GM18861 (cell line): ENCODE measurements around the gene ATXN1.

Source experiments
- ATAC-seq: cut with Tn5 transposase; IDR thresholded peaks from one replicate; pipeline ENCODE4 v1.9.1; 2021; ENCODE audit not compliant: unreplicated experiment

ATXN1 gene

DNA sequence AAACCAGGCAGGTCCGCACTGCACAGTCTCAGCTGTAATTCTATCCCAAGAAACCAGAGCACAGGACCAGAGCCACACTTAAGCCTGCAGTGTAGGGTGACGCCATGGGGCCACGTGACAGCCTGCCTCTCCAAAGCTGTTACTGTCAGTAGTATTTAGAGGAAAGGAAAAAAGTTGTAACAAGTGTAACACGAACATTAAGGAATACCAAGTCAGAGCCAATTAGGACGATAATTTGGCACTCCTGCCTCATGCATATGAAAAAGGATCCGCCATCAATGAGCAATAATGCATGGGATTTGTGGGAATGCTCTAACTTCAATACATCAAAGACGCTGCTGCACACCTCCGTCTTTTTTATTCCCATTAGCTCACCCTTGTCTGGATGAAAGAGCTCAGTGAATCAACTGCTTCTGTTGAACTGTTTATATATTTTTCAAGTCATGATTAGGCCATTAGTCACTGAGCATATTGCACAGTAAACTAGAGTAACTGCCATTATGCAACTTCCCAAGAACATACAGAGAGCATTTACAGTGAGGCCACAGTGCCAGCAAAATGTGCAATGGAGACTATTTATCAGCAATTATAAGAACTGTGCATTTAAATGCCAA is 79.9 kb downstream of the ATXN1 start:
- no peak for ATAC-seq

DNA sequence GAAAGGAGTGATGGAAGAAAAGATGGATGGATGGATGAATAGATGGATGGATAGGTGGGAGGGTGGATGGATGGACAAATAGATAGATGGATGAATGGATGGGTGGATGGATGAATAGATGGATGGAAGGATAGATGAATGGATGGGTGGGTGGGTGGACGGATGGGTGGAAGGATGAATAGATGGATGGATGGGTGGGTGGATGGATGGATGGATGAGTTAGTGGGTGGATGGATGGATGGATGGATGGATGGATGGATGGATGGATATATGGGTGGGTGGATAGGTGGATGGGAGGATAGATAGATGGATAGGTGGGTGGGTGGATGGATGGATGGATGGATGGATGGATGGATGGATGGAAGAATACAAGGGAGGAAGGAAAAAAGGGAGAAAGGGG is 82.2 kb downstream of the ATXN1 start:
- no peak for ATAC-seq

DNA sequence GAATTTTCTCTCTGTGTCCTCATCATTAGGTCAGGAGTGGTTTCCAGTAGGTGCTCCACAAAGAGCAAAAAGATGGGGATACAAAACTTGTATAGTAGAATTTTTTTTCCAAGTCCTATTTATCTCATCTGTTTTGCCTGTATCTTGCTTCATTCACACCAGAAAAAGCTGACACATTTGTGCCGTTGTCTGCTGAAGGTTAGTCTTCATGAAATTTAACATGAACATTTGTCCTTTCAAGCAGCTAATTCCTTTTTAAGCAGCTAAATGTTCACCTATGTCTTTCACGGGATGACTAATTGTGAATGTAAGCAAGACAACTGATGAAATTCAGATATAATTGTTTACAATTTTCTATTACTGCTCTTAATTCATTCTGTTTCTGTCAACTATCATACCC is 83.8 kb downstream of the ATXN1 start:
- ATAC-seq: no peak

DNA sequence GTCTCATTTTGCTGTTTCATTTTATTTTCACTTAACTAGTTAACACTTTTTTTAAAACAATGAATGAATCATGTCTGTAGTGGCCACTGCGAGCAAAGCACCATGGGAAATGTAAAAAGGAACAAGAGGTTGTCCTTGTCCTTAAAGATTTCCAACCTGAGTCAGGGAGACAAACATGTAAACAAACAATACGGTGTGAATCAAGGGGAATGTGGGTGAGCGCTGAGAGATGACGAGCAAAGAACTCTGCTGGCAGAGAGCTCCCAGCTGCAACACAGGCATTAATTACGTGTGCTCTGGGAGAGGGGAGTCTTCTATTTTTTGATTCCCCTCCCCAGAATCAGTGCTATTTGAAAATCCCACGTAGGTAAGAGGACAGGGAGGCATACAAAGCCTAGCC is 84.3 kb downstream of the ATXN1 start:
- no peak for ATAC-seq

DNA sequence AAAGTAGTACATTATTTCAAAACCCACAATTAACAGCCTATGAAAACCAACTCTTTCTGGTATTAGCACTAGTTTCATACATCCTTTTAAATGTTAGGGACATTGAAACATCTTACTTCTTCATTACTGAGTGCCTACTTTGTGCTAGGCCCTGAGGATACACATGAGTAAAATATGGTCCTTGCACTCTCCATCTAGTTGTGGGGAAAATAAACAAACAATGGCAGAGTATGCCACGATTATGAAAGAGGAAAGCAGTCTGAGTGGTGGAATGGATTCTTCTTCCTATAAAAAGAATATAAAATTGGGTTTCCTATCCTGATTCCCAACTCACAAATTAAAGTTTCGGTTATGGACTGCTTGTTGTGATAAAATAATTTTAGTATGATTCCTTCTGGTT is 84.9 kb downstream of the ATXN1 start:
- no peak for ATAC-seq

DNA sequence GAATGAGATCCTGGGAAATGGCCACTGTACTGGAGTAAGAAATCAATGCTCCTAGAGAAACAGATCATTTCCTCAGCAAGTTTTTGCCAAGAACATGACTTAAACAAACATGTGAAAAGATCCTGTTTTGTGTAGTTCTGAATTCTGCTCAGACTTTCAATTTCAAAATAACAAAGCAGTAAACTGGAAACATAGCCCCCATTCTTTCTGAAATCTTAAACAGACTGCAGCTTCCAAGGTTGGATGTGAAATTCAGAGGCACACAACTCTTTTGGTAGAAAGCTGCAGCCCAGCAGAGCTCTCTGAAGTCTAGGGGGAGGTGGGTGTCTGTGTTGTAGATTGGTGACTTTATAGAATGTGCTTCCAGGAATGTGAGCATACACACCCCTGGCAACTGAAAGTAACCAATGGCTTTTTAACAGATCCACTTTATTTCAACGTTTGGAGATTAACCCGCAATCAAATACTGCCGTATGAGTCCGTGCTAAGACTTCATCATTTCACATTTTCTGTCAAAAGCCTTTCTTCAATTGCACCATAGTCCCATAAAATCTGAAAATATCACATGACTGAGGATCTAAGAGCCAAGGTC is 86.4 kb downstream of the ATXN1 start:
- ATAC-seq: no peak

DNA sequence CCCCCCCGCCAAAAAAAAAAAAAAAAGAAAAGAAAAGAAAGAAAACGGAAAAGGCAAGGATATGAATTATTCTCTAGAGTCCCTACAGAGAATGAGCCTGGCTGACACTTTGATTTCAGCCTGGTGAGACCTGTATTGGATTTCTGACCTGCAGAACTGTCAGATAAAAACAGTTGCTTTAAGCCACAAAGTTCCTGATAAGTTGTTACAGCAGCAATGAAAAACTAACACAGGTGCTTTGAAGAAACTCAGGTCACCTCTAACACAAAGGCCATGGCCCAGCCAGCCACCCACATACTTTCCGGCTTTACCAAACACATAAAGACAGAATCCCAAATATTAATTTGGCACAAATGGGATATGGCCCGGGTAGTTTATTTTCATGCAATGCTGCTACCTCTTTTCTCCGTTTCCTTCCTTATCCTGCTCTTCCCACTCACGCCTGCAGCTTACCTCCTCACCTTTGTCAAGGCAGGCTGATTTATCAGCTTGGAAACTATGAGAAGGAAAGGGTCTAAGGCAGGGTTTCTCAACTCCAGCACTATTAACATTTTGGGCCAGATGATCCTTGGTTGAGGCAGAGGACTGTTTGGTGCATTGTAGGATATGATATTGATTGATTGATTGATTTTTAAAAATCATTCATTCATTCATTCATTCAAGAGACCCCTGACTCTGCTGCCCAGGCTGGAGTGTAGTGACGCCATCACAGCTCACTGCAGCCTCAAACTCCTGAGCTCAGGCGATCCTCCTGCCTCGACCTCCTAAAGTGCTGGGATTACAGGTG is 88.1 kb downstream of the ATXN1 start:
- no peak for ATAC-seq

DNA sequence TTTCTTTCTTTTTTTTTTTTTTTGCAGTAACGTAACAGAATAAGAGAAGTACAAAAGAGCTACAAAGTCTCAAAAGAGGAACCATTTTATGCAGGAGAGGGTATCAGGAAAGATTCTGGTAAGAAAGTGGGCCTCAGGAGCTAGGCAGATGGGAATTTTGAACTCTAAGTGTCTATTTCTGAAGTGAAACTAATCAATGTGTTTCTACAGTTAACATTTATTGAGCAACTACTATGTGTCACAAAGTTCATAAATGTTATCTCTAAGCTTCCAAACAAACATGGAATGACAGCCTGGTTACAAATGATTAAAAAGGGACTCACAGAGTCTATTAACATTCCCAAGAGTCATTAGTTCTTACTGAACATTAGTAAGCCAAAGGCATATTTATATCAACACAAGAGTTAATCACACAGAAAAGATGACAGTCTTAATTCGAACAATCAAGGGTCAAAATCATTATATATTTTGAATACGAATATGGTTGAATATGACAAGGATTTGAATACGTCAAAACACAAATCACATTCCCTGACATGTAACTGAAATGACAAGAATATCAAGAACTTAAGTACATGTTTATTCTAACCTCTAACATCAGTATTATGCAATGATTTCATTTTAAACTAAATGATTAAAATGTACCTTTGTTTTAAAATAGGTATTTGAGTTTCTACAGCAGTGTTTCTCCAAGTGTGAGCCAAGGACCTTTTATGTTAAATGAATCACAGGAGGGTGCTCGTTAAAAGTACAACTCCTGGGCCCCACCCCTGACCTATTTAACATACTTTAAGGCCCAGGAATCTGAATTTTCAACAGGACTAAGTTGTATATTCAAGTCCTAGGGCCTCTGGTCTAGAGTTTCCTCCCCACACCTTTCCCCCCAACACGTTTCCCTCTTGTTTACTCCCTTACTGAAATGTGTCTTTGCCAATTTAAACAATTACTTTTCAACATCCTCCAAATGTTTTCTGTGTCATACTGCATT is 89.7 kb downstream of the ATXN1 start:
- ATAC-seq: no peak

DNA sequence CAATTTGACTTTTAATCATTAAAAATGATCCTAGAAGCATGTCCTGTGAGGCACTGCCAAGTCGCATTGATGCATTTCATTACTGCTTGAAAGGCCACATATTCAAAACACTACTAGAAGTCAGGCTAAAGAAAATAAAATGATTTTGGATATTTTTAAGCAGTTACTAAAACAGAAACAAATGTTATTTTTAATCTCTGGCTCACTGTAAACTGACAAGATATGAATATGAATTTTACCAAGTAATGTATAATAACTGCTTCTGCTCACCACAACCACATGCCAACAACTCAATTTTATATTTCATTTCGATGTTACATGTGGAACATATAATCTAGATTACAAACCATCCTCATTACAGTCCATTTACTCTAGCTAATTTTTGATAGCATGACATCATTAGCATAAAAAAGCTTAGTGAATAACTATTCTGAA is 90.6 kb downstream of the ATXN1 start:
- peak; percentile 52 for ATAC-seq

DNA sequence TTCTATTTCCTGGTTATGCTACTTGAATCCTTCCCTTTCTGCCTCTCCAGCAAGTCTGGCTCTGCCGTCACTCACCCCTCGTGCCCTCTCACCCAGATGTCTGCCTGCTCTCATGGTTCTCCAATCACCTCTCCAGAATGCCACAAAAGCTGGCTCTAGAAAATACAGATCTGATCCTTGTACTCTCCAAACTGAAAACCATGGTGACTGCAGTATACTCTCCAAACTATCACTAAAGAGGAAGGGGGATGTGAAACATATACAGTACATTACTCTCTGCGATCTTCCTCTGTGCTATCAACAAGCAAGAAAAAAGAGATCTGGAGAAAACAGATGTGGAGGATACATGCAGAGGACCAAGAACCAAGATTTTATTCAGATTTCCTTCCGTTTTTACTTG is 91.1 kb downstream of the ATXN1 start:
- ATAC-seq: peak; percentile 44

DNA sequence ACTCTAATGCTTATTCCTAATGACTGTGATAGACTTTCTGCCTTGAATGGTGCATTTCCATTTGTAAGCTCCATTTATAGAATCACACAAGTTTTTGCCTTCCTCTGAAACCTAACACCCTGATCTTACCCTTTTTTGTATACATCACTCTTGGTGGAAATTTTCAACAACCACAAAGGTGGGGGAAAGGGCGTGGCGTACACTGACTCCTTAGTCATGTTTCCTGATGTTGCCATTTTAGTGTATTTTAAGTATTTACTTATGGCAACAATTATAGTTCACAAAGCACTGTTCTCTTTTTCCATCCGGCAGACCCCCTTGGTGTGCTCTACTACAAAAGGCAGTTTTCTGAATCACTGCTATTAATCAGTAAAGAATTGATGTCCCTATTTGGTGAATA is 92.0 kb downstream of the ATXN1 start:
- no peak for ATAC-seq

DNA sequence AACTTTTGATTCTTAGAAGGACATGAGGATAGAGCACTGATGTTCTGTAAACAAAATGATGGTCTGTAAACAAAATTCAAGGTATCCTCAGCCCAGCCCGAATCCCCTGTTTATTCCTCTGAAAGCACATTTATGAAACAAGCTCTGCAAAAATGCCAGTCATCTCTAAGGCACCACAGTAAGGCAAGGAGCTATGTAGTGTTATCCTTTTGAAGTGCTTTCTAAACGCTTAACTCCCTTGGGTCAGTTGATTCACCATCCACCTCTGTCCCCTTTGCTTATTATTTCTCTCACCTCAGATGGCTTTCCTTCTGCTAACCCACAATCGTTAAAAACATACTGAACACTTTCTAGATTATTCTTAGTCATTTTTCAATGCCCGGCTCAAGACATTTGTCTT is 93.8 kb downstream of the ATXN1 start:
- no peak for ATAC-seq

DNA sequence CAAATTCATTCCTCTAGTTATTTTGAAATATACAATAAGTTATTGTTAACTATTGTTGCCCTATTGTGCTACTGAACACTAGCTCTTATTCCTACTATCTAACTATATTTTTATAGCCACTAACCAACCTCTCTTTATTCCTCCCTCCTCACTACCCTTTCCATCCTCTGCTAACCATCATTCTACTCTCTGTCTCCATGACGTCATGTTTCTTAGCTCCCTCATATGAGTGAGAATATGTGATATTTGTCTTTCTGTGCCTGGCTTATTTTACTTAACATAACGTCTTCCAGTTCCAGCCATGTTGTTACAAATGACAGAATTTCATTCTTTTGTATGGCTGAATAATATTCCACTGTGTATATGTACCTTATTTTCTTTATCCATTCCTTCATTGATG is 95.3 kb downstream of the ATXN1 start:
- ATAC-seq: no peak

DNA sequence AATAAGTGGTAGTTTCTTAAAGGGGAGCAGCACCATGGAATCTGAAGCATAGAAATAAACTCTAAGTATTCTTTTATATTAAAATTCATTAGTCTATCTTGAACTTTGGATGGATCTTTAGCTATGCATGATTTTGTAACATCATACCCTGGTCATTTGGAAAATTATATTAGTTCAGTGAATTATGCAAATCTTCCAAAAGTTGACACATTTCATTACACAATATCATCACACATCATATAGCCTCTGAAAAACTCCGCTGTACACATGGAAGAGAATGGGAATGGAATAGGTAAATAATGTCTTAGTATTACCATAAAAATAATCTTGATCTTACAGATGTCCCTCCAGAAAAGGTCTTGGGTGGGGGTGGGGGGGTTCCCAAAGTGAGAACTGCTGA is 96.1 kb downstream of the ATXN1 start:
- no peak for ATAC-seq

DNA sequence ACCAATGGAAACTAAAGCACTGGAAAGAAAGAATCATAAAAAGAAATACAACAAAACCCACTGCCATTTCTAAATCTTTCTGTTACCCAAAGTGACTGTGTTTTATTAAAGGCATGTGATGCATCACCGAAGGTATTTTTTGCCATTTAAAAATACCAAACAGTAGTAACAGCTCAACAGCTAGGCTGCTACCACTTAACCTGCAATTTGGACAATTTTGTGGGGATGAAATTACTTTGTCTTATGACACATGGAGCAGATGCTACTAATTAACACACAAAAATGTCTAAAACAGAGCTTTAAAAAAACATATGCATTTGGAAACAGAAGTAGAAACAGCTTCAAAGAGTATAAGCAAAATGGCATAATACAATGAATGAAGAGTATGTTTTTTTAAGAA is 97.4 kb downstream of the ATXN1 start:
- ATAC-seq: no peak

DNA sequence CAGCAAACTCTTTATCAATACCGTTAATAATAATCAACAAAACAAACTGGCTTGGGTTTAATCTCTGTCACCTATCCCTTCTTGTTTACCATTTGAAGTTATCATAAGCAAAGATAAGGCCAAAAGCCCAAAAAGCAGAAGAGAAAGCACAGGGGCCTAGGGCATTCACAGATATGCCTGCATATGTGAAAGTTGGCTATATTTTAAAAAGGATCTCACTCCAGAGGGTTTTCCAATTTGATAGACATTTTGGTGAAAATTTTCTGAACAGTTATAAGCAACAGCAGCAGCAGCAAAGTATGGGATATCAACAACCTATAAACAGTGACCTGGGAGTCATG is 101.1 kb downstream of the ATXN1 start:
- no peak for ATAC-seq

DNA sequence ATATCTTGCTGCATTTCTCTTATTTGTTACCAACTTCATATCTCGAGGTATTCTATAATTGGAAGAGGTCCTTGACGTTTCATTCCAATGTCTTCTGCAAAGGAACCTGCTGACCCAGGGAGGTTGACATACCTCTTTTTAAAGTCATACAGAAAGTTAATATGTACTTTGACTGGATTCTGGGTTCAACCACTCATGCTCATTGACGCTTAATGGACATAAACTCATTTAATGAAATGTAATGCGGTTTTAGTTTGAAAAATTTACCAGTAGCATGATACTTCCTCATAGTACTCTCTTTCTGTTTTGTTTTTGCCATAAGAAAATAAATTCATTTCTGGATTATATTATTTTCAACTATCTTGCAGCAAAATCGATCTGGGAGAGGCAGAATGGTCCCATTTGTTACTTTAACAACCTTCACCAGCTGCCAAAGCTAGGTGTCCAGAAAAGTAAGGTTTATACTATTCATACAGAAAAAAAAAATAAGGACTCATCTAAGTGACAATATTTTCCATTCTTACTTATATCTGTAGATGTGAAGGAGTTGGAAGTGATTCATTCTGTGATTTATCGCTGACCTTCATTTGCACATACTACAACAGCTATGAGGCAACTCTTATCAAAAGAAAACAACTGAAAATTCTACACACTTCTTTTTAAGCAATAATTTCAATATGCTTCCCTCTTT is 101.6 kb downstream of the ATXN1 start:
- ATAC-seq: no peak

DNA sequence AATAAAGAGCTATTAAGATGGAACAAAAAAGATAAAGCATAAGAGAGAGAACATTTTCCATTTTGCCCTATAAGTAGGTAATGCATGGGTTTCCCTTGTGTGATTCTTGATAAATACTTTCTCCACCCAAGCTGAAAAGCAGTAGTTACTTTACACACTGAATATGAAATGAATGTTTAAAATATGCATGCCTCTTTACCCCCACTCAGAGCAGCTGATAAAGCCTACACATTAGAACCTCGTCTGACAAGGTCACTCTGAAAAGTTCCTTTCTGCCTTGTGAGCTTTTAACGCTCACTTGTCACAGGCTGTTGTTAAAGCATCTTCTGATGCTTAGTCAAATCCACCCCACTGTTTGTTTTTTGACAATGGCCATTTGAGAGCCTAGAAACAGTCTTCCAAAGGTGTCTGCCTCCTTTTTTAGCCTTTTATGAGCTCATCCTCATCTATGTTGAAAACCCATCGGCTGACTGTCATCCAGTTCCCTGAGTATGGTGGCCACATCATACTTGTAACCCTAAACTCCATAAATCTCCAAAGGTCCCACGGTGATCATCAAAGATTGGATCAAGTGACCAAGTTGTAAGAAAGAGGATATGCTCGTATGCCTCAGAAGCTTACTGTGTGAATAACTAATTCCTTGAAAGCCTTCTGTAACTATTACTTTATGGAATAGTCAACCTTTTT is 102.8 kb downstream of the ATXN1 start:
- ATAC-seq: no peak

DNA sequence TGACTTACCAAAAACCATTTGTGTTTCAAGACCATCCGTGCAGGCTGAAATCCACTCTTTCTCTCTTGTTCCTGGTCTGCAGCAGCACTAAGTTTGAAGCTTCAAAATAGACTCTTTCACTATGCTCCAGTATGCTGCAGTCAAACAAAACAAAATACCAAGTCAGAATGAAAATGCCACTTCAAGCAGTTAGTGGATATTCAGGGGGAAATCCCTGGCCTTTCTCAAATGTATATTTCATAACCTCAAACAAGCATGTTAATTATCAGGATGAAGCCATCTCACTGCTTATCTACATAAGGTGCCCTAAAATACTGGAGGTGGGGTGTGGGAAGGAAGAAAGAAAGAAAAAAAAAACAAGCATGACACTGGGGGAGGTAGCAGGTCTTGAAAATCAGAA is 103.5 kb downstream of the ATXN1 start:
- ATAC-seq: no peak

DNA sequence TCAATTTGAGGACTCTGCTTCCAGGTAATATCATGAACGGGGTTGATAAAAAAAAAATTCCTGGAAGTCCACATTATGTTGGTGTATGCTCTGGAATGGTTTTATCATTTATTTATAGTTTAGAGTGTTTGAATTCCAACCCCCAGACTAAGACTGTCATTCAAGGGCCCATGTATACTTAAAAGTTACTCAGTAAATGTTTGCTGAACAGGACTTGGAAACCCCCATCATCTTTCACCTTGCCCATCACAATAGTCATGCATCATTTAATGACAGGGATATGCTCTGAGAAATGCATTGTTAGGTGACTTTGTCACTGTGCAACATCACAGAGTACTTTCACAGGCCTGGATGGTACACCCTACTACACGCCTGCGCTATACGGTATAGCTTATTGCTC is 104.8 kb downstream of the ATXN1 start:
- no peak for ATAC-seq
